ENCODE measurements around the gene CCDC175.

GRCh38 chr14:59591641-59592370 is 15.2 kb upstream of the CCDC175 start:
- TF ChIP-seq CTCF (IDR thresholded peaks at IDR 0.05): no peak
- TF ChIP-seq POLR2AphosphoS5 (IDR thresholded peaks at IDR 0.05): no peak
- no peak for TF ChIP-seq POLR2A (IDR thresholded peaks at IDR 0.05; ENCODE audit: low read depth)

All from esophagus muscularis mucosa (tissue), 3 donors.